Skin of body (tissue), 2 donors: ENCODE measurements around the gene SUSD6. TPM values are rescaled to one million over a fixed set of nuclear protein-coding genes. Genes with fewer than 3 reads are reported as not detected.
"Not testable (repeated sequence)": the region's sequence is repeated elsewhere in the genome, so short reads cannot be mapped to it uniquely, and the experiment has no call there.

Experiments
- DNase-seq: peaks from one replicate; lab custom pipeline; 2025; lab: John Stamatoyannopoulos, UW
- total RNA-seq: library from RNA; depleted of rRNA; stranded (reverse); fragments of >200 nt; gene quantifications from one replicate; pipeline ENCODE4 v1.2.3, GENCODE V29; 2014

Gene SUSD6
- total RNA-seq, 1 donor from 2014 or later = 18.5 TPM

GRCh38 chr14:69711477-69711876 is 100.1 kb downstream of the SUSD6 start:
- peak; percentile 17 for DNase-seq

DNA sequence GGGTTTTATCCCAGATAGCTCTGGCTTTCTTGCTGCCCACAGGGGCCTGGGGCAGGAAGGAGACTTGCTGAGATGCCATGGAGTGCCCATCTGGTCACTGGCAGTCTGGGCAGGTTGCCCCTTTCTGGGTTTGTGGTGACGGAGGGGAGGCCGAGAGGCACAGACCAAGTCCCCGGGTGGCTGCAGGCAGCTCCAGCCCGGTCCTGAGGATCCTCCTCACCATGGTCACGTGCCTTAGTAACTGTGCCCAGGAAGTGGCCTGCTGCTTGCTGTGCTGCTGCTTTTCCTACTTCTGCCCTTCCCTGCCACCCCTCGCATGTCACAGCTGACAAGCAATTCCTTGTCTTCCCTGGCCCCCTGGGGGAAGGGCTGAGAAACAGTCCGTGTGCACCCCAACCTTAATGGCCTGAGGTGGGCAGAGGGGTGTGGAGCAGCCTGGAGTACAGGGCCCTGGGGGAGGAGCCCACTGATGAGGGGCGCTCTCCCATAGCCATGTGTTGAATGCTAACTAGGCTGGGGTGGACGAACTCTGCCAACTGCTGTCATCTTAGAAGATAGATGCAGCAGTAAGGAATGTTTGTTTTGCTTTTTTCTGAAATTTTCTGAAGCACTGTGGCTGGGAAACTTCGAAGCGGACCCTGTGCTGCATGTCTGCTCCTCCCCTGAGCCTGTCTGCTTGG is 100.6 kb downstream of the SUSD6 start:
- DNase-seq = peak; percentile 49

- no peak for DNase-seq
Observed at GRCh38 chr14:69712599-69713088, 101.2 kb downstream of the SUSD6 start.

DNA sequence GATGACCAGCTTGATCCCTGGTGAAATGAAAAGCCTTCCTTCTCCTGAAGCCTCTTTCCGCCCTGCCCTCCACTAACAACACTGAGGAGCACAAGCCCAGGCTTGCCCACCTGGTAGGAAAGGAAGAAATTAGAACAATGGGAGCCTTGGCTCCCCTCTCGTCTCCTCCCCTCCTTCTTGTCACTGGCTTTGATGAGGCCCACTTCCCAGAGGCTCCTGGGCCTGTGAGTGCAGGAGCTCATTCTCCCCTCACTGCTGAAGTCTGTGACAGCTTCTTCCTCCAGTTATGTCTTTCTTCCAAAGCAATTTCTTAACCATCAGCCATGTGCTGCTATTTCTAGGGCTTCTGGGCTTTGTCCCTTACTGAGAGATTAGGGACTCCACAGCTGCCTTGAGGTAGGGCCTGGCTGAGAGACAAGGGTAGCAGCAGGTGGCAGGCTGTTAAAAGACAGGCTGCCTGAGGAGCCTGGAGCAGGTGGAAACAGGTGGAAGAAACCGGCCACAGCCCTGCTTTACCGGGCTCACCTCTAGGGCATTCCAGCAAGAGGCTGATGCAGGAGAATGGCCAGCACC is 101.9 kb downstream of the SUSD6 start:
- no peak for DNase-seq

DNA sequence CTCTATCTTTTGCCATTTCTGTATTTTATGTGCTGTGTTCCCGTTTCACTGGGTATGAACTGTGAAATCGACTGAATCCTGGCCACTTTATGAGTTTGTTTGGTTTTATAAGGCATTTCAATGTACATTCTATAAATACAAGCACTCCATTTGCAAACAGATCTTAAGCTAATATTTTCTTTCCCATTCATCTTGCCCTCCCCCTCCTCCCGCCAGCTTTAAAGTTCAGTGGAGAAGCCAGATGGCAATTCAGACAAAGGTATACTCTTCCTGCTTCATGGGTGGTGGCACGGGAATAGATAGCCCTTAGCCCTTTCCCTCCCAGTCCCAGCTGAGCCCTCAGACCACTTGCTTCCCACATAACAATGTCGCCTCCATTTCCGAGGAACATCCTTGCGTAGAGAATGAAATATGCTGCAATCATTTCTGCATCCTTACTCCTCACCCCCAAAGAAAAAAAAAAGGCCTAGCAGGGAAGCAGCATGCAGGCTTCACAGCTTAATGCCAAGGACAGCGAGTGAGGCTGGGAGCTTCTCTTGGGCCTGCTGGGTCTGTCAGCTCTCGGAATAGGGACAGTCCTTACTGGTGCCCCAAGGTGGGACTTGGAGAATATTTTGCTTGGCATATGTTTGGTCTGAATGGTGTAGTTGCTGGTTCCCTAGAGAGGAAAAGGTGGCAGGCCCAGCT is 102.7 kb downstream of the SUSD6 start:
- no peak for DNase-seq

- DNase-seq = peak; percentile 84
Observed at GRCh38 chr14:69715725-69716477, 104.5 kb downstream of the SUSD6 start.

GRCh38 chr14:69716478-69717187 is 105.2 kb downstream of the SUSD6 start:
- DNase-seq = no peak

- DNase-seq = not testable (repeated sequence)
Observed at GRCh38 chr14:69718614-69719013, 107.2 kb downstream of the SUSD6 start.

GRCh38 chr14:69719501-69719951 is 108.1 kb downstream of the SUSD6 start:
- DNase-seq = peak; percentile 17

DNA sequence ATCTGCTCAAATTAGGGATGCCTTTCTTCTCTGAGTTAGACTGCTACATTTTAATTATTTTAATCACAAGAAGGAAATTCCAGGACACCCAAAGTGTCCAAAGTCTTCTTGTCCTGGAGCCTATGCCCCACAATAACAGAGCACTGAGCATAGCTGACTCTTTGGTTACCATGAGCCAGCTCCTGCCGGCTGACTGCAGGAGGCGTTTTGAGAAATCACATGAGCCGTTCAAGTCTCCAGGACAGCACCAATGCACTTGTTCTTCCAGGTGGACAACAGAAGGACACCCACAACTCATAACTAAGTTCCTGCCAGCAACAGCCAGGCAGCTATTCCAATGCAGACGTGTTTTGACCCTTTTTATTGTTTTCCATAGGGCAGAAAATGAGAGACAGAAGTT is 109.5 kb downstream of the SUSD6 start:
- DNase-seq = no peak

- DNase-seq = peak; percentile 35
Observed at GRCh38 chr14:69726761-69727511, 115.5 kb downstream of the SUSD6 start.

GRCh38 chr14:69727860-69728259 is 116.5 kb downstream of the SUSD6 start:
- DNase-seq = no peak

DNA sequence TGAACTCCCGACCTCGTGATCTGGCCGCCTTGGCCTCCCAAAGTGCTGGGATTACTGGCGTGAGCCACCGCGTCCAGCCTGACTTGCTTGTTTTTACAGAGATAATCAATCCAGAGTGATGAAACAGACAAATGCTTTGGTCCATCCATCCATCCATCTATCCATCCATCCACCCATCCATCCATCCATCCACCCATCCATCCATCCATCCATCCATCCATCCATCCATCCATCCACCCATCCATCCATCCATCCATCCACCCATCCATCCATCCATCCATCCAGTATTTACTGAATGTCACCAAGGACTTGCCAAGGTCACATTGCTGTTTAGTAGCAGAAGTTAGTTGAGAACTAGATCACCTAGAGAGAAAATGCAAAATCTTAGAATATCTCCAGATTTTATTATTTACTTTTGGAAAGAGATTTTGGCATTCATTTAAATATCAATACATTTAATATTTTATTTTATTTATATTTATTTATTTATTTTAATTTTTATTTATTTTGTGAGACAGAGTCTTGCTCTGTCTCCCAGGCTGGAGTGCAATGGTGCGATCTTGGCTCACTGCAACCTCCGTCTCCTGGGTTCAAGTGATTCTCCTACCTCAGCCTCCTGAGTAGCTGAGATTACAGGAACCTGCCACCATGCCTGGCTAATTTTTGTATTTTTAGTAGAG is 120.7 kb downstream of the SUSD6 start:
- not testable (repeated sequence) for DNase-seq

- not testable (repeated sequence) for DNase-seq
Observed at GRCh38 chr14:69736405-69736804, 125.0 kb downstream of the SUSD6 start.

GRCh38 chr14:69741055-69741454 is 129.7 kb downstream of the SUSD6 start:
- DNase-seq = no peak

DNA sequence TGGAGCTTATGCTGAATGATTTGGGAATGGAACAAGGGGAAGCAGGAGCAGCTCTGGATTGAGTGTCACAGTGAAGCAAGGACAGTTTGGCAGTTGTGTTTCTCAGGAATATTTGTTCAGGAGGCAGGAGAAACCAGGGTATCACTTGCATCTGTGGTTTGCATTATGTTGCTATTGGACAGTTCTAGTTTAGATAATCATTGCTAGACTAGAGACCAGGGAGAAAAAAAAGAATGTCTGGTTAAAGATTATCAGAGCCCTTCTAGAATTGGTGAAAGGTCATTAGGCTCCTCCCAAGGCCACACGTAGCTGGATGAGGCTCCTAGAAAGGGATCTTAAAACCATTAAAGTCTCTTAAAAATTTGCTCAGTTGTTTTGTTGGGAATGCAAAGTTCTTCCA is 138.6 kb downstream of the SUSD6 start:
- no peak for DNase-seq

DNA sequence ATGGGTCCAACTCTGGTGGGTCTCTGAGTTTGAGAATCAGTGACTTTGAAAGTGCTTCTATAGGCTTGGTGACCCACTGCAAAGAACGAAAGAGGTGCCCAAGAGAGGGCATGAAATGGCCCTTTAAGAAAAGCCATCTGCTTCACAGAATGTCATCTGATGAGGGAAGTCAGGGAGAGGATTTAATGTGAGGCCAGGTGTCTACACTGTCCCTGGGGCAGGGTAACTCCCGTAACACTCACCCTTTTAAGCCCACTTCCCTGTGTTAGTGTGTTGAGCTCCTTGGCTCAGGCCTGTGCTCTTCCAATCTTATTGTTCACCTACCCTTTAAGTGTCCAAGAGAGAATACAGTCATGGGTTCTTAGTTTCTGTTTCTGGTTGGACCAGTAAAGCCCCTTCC is 139.1 kb downstream of the SUSD6 start:
- DNase-seq = no peak

DNA sequence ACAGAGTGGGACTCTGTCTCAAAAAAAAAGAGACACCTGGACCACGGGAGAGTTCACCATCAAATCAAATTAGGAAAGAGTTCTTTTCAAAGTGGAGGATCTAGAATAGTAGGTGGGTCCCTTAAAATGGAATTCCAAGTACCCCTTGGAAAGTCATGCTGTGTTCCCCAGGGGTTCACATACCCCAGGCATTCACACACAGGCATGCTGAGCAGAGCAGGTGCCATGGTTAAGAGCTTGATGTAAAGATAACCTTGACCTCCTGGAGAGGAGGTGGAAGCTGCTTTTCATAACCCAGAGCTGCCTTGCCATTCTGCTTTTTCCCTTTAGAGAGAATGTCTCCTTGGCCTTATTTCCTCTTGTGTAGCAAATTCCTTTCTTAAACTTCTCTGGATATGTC is 141.4 kb downstream of the SUSD6 start:
- DNase-seq = no peak

GRCh38 chr14:69753860-69754259 is 142.5 kb downstream of the SUSD6 start:
- DNase-seq = no peak

- DNase-seq = no peak
Observed at GRCh38 chr14:69754487-69754886, 143.1 kb downstream of the SUSD6 start.
